Adipocyte (in vitro differentiated cells): ENCODE measurements around the gene NAA11.

ENCODE experiments used
- DNase-seq: peaks from one replicate; pipeline ENCODE4 v3.0.0-alpha.2; 2015; ENCODE audit warnings: low read depth
- H3K27me3 ChIP-seq: replicated peaks from 2 replicates; pipeline ENCODE4 v1.7.0; 2013; ENCODE audit warnings: mild to moderate bottlenecking, low read length, moderate library complexity; ENCODE audit not compliant: control insufficient read depth, insufficient read depth
- H3K36me3 ChIP-seq: 2 replicates; pipeline ENCODE4 v1.7.0; 2013; ENCODE audit warnings: low read length, mild to moderate bottlenecking, moderate library complexity; ENCODE audit not compliant: control insufficient read depth, insufficient read depth, severe bottlenecking
- H3K4me1 ChIP-seq: 2 replicates; pipeline ENCODE4 v1.7.0; 2013; ENCODE audit warnings: mild to moderate bottlenecking, low read length, moderate library complexity; ENCODE audit not compliant: control insufficient read depth, insufficient read depth
- H3K4me3 ChIP-seq: 2 replicates; pipeline ENCODE4 v1.7.0; 2013; ENCODE audit warnings: mild to moderate bottlenecking, low read length, moderate library complexity
- H3K9ac ChIP-seq: 2 replicates; pipeline ENCODE4 v1.7.0; 2013; ENCODE audit warnings: mild to moderate bottlenecking, low read length, moderate library complexity
- H3K9me3 ChIP-seq: 2 replicates; pipeline ENCODE4 v1.7.0; 2013; ENCODE audit warnings: mild to moderate bottlenecking, low read length, moderate library complexity; ENCODE audit not compliant: control insufficient read depth

Gene NAA11

DNA sequence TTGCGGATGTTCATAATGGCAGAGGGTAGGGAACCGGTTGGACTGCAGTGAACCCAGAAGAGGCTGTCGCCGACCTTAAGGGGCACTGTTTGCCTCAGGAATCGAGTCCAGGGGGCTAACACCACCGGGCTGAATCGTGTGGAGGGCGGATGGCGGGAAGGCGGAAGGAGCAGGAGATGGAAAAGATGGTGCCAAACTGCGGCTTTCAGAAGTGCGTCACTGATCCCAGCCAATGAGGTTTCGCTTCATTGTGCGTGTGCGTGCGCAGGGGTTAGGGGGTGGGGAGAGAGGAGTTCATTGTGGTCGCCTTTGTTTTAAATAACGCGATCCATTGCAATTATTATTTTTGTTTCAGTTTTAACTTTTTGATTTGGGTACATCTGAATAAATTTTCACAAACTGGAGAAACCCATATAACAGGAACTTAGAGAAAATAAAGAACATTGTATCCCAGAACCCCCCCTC, at the start of gene NAA11:
NAA11 (minus strand) TSS at position 198 of the 465 bp plus-strand sequence; CDS start at position 14, 184 bp downstream.
- Histone ChIP-seq H3K9ac (no peak within 1 kb of the TSS), H3K4me1 (no peaks in the 10 kb centered on the region), H3K36me3 (no peaks in the 10 kb centered on the region), H3K4me3 (no peak within 1 kb of the TSS), H3K9me3 (no peaks in the 10 kb centered on the region), H3K27me3 (no peaks in the 10 kb centered on the region)
- DNase-seq, result no peak

DNA sequence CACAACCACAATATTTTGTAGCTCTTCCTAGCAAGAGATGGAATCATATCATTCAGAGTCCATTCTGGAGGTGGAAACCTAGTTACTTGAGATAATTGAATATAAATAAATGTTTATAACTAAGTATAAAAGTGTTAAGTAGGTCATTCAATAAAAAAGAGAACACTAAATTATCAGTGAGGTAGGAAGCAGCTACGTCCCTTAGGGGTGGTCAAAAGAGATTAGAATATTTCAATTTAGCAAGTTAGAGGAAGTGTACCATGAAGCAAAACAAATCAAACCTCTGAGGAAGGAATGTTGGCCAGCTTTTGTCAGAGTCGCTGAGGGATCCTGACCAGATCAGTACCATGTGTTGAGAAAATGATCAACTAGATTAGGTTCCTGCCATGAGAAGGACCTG, 44.2 kb upstream of the NAA11 start:
- no peaks in the 10 kb centered on the region for H3K27me3 ChIP-seq
- DNase-seq, result no peak
- H3K4me3 ChIP-seq, result no peak overlapping the region
- no peaks in the 10 kb centered on the region for H3K36me3 ChIP-seq
- no peak overlapping the region for H3K9ac ChIP-seq
- no peaks in the 10 kb centered on the region for H3K4me1 ChIP-seq
- H3K9me3 ChIP-seq, result no peaks in the 10 kb centered on the region

DNA sequence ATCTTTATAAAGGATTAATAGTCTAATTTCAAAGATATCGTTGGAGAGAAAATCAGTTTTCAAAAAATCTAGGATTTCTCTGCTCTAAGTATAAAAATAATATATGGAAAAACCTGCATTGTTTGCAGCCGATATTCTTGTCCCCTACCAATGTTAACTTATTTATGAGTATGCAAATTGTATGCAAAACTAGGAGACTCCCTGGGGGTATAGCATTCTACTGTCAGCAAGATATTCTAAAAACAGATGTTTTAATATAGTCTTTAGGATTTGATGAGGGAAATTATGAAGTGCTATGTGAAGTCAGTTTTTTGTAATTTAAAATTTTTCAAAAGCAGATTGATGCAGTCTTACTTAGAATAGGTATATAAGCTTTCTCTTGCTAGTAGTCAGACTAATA, 41.2 kb upstream of the NAA11 start:
- Histone ChIP-seq H3K27me3 (no peaks in the 10 kb centered on the region), H3K4me3 (no peak overlapping the region), H3K4me1 (no peaks in the 10 kb centered on the region), H3K9me3 (no peaks in the 10 kb centered on the region), H3K36me3 (no peaks in the 10 kb centered on the region), H3K9ac (no peak overlapping the region)
- DNase-seq, result no peak

DNA sequence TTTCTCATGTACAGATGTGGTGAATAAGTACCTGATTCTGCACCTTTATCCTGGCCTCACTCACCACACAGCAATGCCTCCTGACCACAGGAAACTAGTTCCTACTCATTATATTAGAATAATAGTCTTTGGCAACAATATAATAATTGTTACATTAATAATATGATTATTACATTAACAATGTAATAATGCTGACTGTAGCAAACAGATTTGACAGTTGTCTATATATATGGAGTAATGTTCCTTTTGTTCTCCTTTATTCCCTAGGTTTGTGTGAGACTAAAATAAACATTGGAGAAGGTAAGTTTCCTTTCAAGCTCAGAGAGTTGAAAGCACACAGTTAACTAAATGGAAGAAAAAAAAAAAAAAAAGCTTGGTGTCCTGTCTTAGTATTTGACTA, 40.6 kb upstream of the NAA11 start:
- Histone ChIP-seq H3K9ac (no peak overlapping the region), H3K4me3 (no peak overlapping the region), H3K27me3 (no peaks in the 10 kb centered on the region), H3K4me1 (no peaks in the 10 kb centered on the region), H3K9me3 (no peaks in the 10 kb centered on the region), H3K36me3 (no peaks in the 10 kb centered on the region)
- DNase-seq, result no peak

DNA sequence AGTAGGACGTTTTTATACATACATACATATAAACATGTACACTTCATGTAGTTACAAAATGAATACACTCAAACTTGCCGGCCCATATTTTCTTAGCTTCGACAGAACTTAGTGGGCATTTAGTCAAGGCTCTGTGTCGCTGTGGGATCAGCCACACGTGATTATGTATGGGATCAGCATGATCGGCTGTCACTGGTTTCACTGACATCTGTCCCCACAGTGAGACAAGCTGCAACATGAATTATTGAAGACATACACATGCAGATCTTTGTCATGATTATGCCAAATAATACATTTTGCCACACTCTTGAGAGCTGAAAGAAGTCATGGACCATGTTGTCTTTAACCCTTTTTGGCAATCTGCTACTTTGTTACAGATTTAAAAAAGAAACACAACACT, 38.2 kb upstream of the NAA11 start:
- Histone ChIP-seq H3K9ac (no peak overlapping the region), H3K4me1 (no peaks in the 10 kb centered on the region), H3K4me3 (no peak overlapping the region), H3K9me3 (no peaks in the 10 kb centered on the region), H3K27me3 (no peaks in the 10 kb centered on the region), H3K36me3 (no peaks in the 10 kb centered on the region)
- no peak for DNase-seq

DNA sequence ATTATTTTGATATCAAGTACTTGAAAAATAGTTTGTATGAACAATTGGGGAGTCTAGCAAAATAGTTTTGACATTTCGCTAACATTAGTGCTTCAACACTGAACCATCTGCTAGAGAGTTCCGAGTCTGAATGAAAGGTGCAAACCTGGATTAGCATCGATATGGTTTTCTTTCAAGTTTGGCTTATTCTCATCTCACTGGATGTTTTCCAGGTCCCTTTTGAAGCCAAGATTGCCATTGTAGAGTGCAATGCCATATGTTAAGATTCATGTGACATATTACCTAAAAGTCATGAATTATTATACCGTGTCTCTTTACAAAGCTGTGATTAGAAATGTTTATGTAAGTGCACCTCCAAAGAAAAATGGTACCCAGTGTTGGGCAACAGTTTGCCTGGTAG, 36.8 kb upstream of the NAA11 start:
- Histone ChIP-seq H3K9ac (no peak overlapping the region), H3K4me1 (no peaks in the 10 kb centered on the region), H3K27me3 (no peaks in the 10 kb centered on the region), H3K9me3 (no peaks in the 10 kb centered on the region), H3K36me3 (no peaks in the 10 kb centered on the region), H3K4me3 (no peak overlapping the region)
- no peak for DNase-seq

DNA sequence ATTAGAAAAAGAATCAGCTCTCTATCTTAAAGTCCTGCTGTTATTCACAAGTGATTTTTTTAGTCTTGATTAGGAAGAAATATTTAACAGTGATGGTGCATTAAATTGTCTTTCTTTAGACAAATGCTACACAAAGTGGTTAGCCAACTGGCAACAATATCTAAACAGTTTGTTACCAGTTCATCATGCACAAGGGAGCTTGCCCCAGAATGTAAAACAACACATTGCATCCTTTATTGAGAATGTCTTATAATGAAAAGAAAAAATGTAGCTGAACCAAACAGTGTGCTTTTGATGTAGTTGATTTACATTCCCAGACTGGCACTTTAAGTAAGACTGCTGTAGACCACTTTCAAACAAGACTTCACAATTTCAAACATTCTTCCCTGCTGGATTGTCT, 34.1 kb upstream of the NAA11 start:
- Histone ChIP-seq H3K4me3 (no peak overlapping the region), H3K9ac (no peak overlapping the region), H3K4me1 (no peaks in the 10 kb centered on the region), H3K9me3 (no peaks in the 10 kb centered on the region), H3K27me3 (no peaks in the 10 kb centered on the region), H3K36me3 (no peaks in the 10 kb centered on the region)
- DNase-seq, result no peak

DNA sequence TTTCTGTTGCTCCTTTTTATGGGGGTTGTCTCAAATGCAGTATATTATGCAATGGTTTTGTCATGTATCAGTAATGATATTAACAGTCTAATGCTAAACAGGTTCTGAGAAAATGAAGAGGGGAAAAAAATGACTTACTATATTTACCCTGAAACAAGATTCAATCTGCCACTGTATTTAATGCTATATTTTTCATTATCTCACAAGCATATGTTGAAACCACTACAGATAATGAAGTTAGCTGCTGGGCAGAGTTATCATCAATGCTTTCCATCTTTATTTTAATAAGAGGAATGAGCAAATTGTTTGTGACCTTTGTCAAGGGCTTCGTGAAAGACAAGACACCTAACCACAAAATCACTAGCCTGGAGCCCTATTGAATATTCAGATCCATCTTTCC, 32.6 kb upstream of the NAA11 start:
- H3K9me3 ChIP-seq, result peaks cover 5% of the 10 kb centered on the region
- H3K27me3 ChIP-seq, result peaks cover 2% of the 10 kb centered on the region
- H3K9ac ChIP-seq, result no peak overlapping the region
- no peak for DNase-seq
- no peaks in the 10 kb centered on the region for H3K36me3 ChIP-seq
- no peaks in the 10 kb centered on the region for H3K4me1 ChIP-seq
- H3K4me3 ChIP-seq, result no peak overlapping the region

DNA sequence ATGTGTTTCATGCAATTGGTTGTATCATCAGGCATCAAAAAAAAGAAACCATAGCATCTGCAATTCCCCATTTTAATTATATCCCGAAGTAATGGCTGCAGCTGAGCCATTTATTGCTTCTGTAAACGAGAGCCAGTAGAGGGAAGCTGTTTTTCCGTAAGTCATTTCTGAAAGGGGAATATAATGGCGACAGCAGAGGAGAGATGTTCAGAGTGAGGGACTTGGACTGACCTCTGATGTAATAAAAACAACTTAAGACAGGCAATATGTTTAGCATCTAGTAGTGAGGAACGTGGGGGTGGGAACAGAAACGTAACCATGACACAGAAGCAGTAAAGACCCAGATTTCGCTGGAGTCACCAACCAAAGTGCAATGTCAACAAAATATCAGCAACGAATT, 31.5 kb upstream of the NAA11 start:
- Histone ChIP-seq H3K9me3 (peaks cover 5% of the 10 kb centered on the region), H3K4me3 (no peak overlapping the region), H3K27me3 (peaks cover 6% of the 10 kb centered on the region), H3K36me3 (no peaks in the 10 kb centered on the region), H3K4me1 (no peaks in the 10 kb centered on the region), H3K9ac (no peak overlapping the region)
- no peak for DNase-seq

DNA sequence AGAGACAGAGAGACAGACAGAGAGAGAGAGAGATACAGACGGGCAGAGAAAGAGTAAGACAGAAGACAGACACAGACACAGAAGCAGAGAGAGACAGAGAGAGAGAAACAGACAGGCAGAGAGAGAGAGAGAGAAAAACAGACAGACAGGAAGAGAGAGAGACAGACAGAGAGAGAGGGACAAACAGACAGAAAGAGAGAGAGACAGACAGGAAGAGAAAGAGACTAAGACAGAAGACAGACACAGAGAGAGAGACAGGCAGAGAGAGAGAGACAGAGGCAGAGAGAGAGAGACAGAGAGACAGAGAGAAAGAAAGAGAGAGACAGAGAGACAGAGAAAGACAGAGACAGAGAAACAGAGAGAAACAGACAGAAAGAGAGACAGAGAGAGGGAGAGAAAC, 27.2 kb upstream of the NAA11 start:
- Histone ChIP-seq H3K9ac (no peak overlapping the region), H3K4me1 (no peaks in the 10 kb centered on the region), H3K27me3 (peaks cover 6% of the 10 kb centered on the region), H3K4me3 (no peak overlapping the region), H3K36me3 (no peaks in the 10 kb centered on the region), H3K9me3 (peaks cover 12% of the 10 kb centered on the region)
- no peak for DNase-seq

DNA sequence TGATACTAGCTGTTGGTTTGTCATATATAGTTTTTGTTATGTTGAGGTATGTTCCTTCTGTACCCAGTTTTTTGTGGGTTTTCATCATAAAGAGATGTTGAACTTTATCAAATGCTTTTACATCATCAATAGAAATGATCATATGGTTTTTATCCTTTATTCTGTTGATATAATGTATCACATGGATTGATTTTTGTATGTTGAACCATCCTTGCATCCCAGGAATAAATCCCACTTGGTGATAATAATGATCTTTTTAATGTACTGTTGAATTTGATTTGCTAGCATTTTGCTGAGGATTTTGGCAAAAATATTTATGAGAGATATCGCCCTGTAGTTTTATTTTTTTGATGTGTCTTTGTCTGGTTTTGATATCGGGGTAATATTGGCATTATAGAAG, 22.5 kb upstream of the NAA11 start:
- Histone ChIP-seq H3K4me3 (no peak overlapping the region), H3K27me3 (peaks cover 4% of the 10 kb centered on the region), H3K9me3 (peaks cover 18% of the 10 kb centered on the region), H3K4me1 (peaks cover 4% of the 10 kb centered on the region), H3K9ac (no peak overlapping the region), H3K36me3 (no peaks in the 10 kb centered on the region)
- no peak for DNase-seq

DNA sequence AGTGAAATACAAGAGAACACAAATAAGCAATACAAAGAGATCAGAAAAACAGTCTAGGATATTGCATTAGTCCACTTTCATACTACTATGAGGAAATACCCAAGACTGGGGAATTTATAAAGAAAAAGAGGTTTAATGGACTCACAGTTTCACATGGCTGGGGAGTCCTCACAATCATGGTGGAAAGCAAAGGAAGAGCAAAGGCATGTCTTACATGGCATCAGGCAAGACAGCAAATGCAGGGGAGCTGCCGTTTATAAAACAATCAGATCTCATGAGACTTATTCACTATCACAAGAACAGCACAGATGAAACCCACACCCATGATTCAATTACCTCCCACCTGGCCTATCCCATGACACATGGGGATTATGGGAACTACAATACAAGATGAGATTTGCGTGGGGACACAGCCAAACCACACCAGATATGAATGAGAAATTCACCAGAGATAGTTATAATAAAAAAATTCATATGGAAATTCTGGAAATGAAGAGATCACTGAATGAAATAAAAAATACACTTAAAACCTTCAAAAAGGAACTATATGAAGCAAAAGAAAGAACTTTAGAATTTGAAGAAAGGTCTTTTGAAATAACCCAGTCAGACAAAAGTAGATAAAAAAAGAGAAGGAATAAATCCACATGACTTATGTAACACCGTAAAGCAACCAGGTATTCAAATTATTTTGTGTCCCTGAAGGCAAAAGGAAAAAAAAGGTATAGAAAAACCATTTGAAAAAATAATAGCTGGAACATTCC, 16.2 kb upstream of the NAA11 start:
- H3K4me1 ChIP-seq, result peaks cover 4% of the 10 kb centered on the region
- peaks cover 22% of the 10 kb centered on the region for H3K9me3 ChIP-seq
- no peaks in the 10 kb centered on the region for H3K27me3 ChIP-seq
- no peak overlapping the region for H3K4me3 ChIP-seq
- no peaks in the 10 kb centered on the region for H3K36me3 ChIP-seq
- no peak for DNase-seq
- no peak overlapping the region for H3K9ac ChIP-seq
